COLO668 (cell line): ENCODE results near the gene NEK10.
A peak's percentile ranks its signal among the peaks of the same experiment; 100 is the strongest.
"Not testable (repeated sequence)": the region's sequence is repeated elsewhere in the genome, so short reads cannot be mapped to it uniquely, and the experiment has no call there.

Experiments used
- DNase-seq: peaks from one replicate; lab custom pipeline; 2025; ENCODE audit not compliant: unreplicated experiment; lab: John Stamatoyannopoulos, UW

The NEK10 gene

DNA sequence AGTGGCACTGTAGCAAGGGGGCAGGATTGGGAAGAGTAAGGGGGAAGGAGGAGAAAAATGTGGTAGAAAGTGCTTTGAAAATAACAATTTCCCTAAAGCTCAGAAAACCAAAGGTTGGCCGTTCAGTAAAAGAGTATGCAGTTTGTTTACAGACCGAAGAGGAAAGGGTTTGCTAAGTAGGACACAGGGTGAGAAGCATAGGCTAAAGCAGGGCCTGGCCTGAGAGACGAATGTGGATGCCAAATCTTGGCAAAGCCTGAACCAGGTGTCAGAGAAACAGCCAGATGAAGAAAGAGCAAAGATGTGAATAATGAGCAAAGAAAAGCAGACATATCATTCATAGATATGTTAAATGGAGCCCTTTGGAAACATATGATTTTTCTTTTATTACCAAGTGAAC, 17.1 kb downstream of the NEK10 start:
- DNase-seq = no peak

DNA sequence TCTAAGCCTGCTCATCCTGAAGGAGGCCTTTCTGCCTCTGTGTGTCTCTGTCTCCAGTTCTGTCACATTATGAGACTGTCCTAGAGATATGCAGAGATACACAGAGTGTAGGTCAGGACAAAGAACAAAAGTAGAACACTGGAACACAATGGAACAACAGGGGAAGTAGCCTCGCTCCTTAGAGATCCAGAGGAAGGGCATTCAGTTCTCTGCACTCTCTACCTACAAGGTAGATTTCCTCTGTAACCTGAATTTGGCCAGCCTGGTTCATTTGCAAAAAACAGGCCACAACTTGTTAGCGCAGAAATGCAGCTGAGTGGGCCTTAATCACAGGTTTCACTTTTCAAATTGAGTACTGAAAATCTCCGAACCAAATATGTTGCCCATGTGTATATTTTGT, 19.4 kb downstream of the NEK10 start:
- DNase-seq = no peak

DNA sequence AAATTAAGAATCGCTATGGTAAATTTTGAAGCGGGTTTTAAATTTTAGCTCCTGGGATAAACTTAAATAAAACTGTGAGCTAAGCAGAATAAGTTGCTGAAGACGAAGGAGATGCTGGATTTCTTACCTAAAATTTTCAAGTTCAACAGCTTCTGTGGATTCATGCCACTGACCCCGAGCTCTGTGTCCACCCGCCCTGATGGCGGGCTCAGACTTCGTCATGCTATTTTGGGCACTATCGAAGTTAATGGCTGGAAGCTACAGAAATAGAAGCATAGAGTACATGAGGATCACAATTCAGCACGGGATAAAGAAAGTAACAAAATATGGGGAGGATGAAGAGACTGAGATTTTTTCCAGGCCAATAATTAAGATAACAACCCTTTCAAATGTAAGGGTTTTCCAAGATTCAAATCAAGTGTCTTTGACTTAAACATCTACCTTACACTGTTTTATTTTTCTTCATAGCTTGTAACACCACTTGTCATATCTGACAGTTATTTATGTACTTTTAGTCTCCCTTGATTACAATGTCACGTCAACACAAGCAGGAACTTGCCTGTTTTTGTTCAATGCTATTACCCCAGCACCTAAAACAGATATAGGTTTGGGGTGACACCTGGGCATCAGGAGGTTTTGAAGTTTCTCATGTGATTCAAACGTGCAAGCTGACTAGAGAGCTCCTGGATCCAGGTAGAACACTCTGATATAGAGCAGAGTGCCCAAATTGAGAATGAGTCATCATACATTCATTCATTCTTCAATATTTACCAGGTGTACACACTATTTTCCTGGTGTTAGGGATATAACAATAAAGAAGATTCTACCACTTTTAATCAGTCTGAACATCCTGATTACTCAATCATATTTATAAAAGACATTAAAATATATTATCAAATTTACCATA, 23.0 kb downstream of the NEK10 start:
- DNase-seq = no peak

DNA sequence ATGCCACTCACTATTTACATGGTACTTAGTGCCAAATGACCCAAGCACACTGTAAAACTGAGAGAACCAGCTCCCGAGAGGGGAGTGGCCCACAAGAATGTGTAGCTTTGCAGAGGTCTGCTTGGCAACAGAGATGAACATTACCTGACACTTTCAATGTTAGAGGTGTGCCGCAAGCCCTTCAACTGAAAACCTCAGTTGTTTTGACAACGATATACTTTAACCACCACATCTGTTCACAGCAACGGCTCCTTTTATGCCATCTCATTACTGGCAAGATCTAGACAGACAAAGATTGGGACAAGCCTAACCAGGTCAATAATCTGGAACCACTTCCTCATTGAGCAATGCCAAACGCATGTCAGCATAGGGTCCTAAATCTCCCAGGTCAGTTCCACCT, 23.7 kb downstream of the NEK10 start:
- DNase-seq = peak; percentile 38

DNA sequence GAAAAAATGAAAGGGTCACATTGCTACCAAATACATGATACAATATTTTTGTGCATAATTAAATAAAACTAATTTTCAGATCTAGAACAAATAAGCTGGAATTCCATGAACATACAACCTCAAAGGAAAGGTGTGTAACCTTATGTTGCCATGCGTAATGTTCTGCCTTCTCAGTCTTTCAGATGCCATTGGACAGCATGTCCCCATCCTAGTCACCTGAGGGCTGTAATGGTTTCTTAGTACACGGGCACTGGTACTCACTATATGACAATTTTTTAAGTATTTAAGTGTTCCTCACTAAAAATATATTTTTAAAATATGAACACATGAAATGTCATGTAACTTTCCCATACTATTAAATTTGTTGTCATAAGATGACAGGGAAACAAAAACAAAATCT, 24.1 kb downstream of the NEK10 start:
- DNase-seq = no peak

DNA sequence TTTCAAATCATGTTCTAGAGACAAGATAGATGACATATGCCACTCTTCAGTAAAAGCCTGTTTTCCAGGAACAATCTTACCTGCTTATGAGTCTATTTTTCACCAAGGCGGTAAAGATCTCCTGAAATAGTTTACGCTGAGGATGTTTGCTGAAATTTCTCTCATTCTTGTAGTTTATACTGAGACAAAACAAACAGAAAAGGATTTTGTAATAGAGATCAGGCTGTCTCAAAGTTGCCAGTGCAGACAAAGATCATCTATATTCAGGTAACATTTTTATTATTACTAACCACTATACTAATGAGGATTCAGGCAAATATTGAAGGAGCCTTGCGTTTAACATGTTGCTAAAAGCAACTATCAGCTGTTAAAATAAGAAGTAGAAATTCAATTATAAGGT, 25.0 kb downstream of the NEK10 start:
- DNase-seq = no peak

DNA sequence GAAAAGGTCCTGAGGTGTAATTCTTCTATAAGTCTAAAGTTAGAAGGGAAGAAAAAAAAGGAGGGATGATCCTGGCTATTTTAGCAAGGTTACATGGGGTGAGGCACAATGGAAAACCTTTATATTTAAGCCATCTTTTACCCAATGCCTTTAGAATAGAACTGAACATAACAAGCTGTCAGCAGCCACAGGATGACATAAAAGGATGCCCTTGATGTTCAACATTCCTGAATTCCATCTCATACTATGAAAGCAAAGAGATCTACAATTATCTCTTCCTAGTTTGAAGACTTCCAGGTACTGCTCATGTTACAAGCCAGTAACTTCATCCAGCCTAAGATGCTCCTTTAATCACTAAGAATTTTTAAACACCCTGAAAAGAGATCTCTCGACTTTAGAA, 26.9 kb downstream of the NEK10 start:
- no peak for DNase-seq

DNA sequence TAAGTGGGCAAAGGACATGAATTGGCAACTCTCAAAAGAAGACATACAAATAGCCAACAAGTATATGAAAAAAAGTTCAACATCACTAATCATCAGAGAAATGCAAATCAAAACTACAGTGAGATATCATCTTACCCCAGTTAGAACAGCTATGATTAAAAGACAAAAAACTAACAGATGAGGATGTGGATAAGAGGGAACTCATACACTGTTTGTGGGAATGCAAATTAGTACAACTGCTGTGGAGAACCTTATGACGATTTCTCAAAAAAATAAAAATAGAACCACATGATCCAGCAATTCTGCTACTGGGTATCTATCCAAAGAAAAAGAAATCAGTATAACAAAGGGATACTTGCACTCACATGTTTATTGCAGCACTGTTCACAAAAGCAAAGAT, 28.6 kb downstream of the NEK10 start:
- DNase-seq = no peak

DNA sequence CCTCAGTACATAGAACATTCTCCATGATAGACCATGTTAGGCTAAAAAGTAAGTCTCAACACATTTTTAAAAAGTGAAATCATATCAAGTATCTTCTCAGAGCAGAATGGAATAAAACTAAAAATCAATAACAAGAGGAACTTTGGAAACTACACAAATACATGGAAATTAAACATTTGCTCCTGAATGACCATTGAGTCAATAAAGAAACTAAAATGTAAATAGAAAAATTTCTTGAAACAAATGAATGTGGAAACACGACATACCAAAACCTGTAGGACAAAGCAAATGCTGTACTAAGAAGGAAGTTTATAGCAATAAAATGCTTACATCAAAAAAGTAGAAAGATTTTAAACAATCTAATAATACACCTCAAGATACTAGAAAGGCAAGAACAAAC, 33.6 kb downstream of the NEK10 start:
- no peak for DNase-seq

DNA sequence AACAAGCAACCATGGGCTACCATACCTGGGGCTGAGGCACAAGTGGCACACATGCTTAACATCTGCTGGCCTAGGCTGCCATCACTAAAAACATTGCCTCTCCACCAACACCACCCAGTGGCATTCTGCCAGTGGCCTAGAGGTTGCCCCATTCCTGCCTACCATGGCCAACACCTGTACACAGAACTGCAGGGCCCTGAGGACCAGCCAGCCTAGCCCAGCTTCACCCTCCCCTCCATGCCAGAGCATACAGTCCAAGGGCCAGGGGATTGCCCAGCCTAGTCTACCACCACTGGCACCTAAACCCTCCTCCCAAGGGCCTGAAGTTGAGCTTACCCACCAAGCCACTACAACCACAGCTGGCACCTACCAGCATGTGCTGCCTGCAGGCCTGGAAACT, 35.3 kb downstream of the NEK10 start:
- DNase-seq = no peak

DNA sequence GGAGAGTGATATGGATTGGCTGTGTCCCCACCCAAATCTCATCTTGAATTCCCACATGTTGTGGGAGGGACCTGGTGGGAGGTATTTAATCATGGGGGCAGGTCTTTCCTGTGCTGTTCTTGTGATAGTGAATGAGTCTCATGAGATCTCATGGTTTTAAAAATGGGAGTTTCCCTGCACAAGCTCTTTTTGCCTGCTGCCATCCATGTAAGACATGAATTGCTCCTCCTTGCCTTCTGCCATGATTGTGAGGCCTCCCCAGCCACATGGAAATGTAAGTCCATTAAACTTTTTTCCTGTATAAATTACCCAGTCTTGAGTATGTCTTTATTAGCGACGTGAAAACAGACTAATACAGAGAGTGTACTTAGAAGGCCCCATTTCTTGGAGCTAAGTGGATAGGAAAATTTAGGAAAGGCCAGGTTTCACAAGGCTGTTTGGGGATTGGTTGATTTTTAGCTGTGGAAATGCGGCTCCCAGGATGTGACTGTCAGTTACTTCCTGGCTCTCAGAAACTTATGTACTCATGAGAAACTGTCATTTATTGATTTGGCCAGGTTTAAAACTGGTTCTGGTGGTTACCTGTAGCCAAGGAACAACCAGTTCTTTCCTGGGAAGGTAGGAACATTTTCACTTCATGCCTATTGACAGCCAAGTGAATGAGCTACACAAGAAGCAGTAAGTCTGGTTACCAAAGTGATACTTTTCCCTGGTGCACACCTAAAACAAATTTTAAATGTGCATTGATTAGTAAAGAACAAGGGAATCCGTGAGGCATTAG, 40.0 kb downstream of the NEK10 start:
- DNase-seq = not testable (repeated sequence)

DNA sequence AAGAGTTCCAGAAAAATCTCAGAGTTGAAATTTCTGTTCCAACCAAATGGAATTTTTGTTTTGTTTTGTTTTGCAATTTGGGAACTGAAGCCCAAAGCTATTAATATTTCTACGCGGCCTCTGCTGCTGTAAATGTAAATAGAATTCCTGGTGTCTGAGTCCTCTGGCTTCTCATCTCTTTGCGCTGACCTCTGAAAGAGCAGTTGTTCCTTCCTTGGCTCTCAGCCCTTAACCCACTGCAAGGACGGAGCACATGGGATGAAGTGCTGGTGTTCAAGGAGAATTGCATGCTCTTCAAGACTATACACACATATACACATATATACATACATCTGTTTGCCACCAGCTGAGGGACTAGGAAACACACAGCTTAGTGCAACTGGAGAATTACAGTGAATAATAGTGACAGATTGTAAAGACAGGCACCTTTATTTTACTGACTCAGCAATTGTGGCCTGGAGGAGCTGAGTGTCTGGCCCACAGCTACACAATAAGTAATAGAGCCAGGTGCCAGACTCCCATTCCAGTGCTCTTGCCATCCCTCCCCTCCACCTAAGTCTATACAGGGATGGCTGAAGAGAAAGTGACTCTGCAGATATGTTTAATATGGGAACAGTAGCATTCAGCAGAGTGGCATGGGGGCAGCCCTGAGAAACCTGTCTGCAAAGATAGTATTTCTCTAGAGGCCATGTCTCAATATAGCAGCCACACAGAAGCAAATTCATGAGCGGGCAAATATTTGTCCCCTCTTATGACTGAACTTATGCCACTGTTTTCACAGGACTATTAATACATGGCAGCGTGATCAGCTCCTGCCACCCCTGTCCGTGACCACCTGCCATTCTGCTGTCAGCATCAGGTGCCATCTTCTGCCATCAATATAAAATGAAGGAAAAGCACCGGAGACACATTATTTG, 42.3 kb downstream of the NEK10 start:
- no peak for DNase-seq

DNA sequence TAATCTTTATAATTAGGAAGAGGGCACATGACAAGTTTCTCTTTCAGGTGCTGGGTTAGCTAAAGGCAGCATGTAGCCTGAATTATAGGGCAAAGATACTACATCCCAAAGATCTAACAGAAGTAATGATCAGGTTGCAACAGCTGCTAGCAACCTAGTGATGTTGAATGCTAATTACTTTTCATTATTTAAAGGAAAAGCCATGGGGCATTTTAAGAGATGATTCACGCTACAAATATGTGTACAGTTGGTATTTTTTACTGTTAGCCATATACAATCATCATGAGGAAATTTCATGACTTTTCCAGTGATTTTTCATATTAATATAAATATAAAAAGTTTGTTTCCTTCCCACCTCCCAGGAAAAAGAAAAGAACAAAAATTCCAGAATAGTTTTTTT, 43.0 kb downstream of the NEK10 start:
- DNase-seq = no peak

DNA sequence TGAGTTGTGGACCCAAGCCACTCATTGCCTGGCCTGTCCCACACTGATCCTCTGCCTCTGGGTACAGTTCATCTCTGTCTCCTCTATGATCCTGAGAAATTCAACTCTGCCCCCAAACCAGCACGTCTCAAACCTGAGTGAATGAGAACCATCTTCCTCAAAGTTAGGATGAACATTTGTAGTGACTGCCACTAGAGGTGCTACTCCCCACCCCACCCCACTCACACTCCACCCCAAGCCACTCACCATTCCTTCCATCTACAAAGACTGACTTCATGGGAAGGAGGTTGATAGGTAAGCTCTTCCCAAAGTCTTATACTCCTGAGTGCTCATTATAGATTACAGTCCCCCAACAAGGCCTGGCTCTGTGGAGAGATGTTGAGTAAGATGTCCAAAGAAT, 43.8 kb downstream of the NEK10 start:
- no peak for DNase-seq

DNA sequence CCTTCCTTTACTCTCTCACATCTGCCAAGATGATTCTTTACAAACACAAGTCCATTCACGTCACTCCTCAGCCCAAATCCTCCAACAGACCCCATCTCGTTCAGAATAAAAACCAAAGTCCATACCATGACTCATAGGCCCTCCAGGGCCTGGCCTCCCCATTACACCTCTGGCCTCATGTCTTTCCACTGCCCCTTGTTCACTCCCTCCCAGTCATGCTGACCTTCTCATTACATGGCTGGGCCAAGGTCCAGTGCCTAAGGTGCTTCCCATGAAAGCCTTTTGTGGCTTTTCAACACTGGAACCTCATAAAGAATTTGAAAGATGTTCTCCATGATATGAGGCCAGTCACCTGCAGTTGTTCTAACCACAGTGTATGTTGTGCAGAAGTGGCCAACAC, 44.5 kb downstream of the NEK10 start:
- no peak for DNase-seq

DNA sequence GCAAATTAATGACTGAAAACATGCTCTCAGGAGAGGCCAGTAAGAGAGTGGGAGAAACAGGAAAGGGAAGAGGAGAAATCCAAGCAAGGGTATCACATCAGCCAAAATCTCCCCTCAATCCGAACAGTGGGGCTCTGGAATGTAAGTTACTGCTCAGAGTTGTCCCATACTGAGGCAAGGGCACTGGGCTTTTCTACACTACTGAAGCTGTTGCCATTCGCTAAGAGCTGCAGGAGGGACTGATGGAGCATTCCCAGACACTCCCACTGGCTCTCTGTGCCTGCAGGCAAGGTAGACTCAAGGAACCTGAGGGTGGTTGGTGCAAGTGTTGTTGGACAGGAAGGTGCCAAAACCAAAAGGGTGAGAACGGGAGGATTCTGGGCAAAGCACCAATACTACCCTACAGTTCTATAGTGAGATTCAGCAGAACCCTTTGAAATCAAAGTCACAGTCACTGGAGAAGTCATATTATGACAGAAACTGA, 46.1 kb downstream of the NEK10 start:
- DNase-seq = no peak

DNA sequence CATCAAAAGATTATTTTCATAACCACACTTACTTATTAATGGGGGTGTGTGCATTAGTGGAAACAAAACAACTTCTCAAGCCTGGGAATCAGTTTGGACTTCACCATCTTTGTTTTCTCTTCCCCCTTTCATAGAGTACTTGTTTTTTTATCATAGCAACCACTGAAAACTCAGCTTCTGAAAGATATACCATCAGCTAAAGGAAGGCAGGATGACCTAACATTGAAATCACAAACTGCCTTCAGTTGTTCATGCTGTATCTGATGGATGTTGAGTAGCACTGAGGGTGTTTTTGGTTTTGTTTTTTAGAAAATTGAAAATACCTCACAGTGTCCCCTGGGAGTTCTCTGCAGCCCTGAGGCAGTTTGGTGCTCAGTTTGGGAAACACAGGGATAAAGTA, 46.5 kb downstream of the NEK10 start:
- DNase-seq = no peak

DNA sequence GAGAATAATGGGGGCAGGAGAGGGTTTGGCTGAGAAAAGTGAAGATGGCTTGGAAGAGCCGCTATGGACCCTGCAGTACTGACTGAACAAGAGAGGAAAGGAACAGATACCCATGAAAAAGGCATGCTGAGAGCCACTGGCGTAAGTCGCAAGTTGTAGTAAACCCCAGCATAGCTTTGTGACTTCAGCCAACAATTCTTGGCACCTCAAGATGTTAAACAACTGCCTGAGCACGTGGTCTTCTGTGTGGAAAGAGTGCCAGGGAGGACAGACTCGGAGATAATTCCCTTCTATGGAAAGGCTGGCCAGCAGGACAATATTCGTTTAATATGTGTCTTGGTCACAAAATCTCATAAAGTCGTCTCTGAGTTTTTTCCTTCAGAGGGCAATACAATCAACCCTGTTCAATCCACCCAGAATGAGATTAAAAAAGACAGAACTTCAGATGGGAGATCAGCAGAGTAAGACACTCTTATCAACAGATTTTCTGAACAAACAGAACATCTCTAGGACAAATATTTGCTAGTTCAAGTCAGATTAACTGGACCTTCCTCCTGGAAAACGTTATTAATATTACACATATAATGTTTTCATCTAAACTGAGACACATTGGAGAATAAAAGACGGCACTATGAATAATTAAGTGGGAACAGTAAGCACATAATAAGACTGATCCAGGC, 49.2 kb downstream of the NEK10 start:
- no peak for DNase-seq

DNA sequence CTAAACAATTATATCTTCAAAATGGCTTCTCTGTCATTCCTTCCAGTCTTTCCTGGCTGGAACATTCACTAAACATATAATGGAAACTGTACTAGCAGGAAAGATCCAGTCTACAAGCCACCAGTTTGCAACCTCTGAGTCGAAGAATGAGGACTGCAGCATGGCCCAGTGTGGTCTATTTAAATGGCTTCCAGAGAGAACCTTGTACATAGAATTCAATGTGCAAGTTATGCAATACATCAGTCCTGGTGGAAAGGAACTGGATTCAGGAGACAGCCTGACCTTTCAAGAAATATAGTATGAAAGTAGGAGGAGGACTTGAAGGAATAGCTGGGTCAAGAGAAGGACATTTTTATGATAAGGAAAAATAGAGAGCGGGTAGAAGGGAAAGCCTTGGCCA, 49.9 kb downstream of the NEK10 start:
- DNase-seq = no peak

DNA sequence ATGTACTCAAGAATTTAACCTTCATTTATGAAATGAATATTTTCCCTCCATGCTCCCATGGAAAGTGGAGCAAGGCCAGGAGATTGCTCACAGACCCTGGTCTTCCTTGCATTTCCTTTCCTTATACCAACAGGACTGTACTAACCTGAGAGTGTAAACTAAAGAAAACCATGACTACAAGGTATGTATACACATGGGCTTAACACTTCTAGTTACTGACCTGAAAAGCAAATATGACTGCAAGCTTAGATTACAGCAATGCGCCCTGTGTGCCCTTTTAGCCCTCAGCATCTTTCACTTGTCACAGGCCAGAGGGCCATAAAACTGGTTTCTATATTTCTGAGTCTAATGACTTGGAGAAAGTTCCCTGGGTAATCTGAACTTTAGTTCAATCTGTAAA, 52.1 kb downstream of the NEK10 start:
- DNase-seq = no peak

DNA sequence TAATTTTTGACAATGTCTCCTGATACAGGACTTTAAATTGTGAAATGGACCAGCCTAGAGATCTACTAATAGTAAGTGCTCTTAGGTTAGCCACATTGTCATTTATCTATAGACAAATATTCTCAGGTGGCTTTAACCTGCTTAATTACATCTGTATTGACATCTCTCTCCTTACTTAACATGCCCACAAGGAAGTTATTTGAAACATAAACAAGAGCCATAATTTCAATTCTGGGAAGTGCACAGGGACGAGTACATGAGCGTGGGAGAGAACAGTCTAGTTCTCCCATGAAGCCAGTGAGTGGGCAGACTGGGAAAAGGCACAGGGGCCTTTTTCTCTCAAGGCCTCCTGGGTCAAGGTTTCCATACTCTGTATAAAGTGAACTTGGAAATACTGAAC, 54.2 kb downstream of the NEK10 start:
- no peak for DNase-seq
